Measurements from ENCODE around the gene TLK1. TPM values are rescaled to one million over a fixed set of nuclear protein-coding genes. Genes with fewer than 3 reads are reported as not detected.

Gene TLK1
- total and polyA plus RNA-seq, 2 of the 4 experiments (the other 2 are of a cell fraction), result 7.3 to 12.5 TPM

GRCh38 chr2:171008550-171009205, 152.0 kb downstream of the TLK1 start:
- Histone ChIP-seq H3K27ac (ENCODE audit: insufficient read depth, low read length) (no peak overlapping the region), H3K27me3 (ENCODE audit: control insufficient read depth, insufficient read depth, low read length) (no peaks in the 10 kb centered on the region), H2BK5ac (ENCODE audit: low read depth, low read length, poor library complexity, severe bottlenecking) (no peak overlapping the region), H3K4me3 (ENCODE audit: insufficient read depth, low read depth, low read length) (no peak overlapping the region), H2AFZ (replicated peaks; ENCODE audit: low read length, poor library complexity) (no peak overlapping the region), H3K9me1 (ENCODE audit: insufficient read depth, low read length) (no peaks in the 10 kb centered on the region), H3K9ac (ENCODE audit: low read depth, low read length) (no peak overlapping the region), H2BK20ac (ENCODE audit: low read depth, low read length) (no peak overlapping the region), H3K14ac (replicated peaks; ENCODE audit: low read depth, low read length) (no peak overlapping the region), H3K79me1 (ENCODE audit: low read depth in 1 of 2, low read length in 2 of 2) (peaks cover 3 to 9% of the 10 kb centered on the region in 2 experiments; a peak in 2 of 4 replicates), H2BK15ac (ENCODE audit: low read depth, low read length) (no peak overlapping the region), H4K20me1 (ENCODE audit: insufficient read depth, low read length) (no peaks in the 10 kb centered on the region), H2AK5ac (ENCODE audit: low read depth, low read length) (no peak overlapping the region), H2BK120ac (ENCODE audit: low read depth, low read length) (no peak overlapping the region), H3K18ac (ENCODE audit: low read depth, low read length) (no peak overlapping the region), H4K5ac (ENCODE audit: low read depth, low read length) (no peak overlapping the region), H4K8ac (ENCODE audit: low read depth in 2 of 2, low read length in 2 of 2) (no peak overlapping the region), H3K4ac (ENCODE audit: low read depth, low read length) (no peak overlapping the region), H3K23ac (ENCODE audit: low read depth, low read length) (no peak overlapping the region), H3K4me2 (ENCODE audit: low read depth, low read length) (no peak overlapping the region), H2AK9ac (replicated peaks; ENCODE audit: low read depth, low read length, poor library complexity) (no peak overlapping the region), H3K56ac (ENCODE audit: extremely low read depth, insufficient read depth, low read length) (no peak overlapping the region), H3K36me3 (ENCODE audit: control insufficient read depth, insufficient read depth, low read length) (peaks cover 19% of the 10 kb centered on the region), H3K9me3 (ENCODE audit: control insufficient read depth, insufficient read depth, low read length) (no peaks in the 10 kb centered on the region), H3K4me1 (ENCODE audit: control insufficient read depth, insufficient read depth, low read length) (no peaks in the 10 kb centered on the region), H4K91ac (ENCODE audit: insufficient read depth, low read depth, low read length) (no peak overlapping the region)
- ChIA-PET POLR2A (ENCODE audit: unreplicated experiment) (no interaction called here), CTCF (interaction anchor here (0.5 to 1.0 kb wide), 2 partner anchors 12 to 404 kb away, joined by 3 to 5 read pairs; no protein-coding TSS in a partner anchor)
- TF ChIP-seq RFX5 (IDR thresholded peaks at IDR 0.05; ENCODE audit: low read depth, low read length) (no peak), SMC3 (IDR thresholded peaks at IDR 0.05; ENCODE audit: low read depth, low read length) (no peak), FOS (IDR thresholded peaks at IDR 0.05; ENCODE audit: low read depth, low read length) (no peak), CEBPB (IDR thresholded peaks at IDR 0.05; ENCODE audit: low read depth, low read length) (no peak), BHLHE40 (IDR thresholded peaks at IDR 0.05; ENCODE audit: low read depth, low read length) (no peak), RCOR1 (IDR thresholded peaks at IDR 0.05; ENCODE audit: insufficient replicate concordance, low read length) (no peak), MXI1 (IDR thresholded peaks at IDR 0.05; ENCODE audit: borderline replicate concordance, low read depth, low read length) (no peak), MAZ (IDR thresholded peaks at IDR 0.05; ENCODE audit: borderline replicate concordance, low read depth, low read length) (no peak), USF2 (IDR thresholded peaks at IDR 0.05; ENCODE audit: low read depth, low read length) (no peak), NFE2L2 (IDR thresholded peaks at IDR 0.05; ENCODE audit: low read depth, low read length) (no peak), RAD21 (IDR thresholded peaks at IDR 0.05; ENCODE audit: low read length) (no peak), ELK1 (IDR thresholded peaks at IDR 0.05; ENCODE audit: borderline replicate concordance, low read depth, low read length) (no peak), CTCF (conservative IDR thresholded peaks at IDR 0.05; ENCODE audit: low read depth, low read length) (no peak), POLR2A (IDR thresholded peaks at IDR 0.05; ENCODE audit: low read depth, low read length) (no peak)
- in situ Hi-C loops (cut with MboI; ENCODE audit: low sequenced_read_pairs), result no loop called here
- no peak for DNase-seq
- intact Hi-C loops (cut with micrococcal nuclease), result no loop called here
- dilution Hi-C loops (cut with HindIII; ENCODE audit: low sequenced_read_pairs, unreplicated experiment), result no loop called here
- BruUV-seq (replicated peaks), result no TSS peak
- WGBS, 2 experiments (ENCODE audit: extremely low coverage in 2 of 2, insufficient read length in 1 of 2), result no CpG with 5 or more reads among the region's 2 CpGs
- no peak for ATAC-seq (ENCODE audit: low read depth)
